HG03460 (cell line): ENCODE measurements around the gene TMCC3.
"Not testable (repeated sequence)": the region's sequence is repeated elsewhere in the genome, so short reads cannot be mapped to it uniquely, and the experiment has no call there.

Experiments used
- ATAC-seq: cut with Tn5 transposase; IDR thresholded peaks from one replicate; pipeline ENCODE4 v1.9.1; 2021; ENCODE audit not compliant: unreplicated experiment

The TMCC3 gene

DNA sequence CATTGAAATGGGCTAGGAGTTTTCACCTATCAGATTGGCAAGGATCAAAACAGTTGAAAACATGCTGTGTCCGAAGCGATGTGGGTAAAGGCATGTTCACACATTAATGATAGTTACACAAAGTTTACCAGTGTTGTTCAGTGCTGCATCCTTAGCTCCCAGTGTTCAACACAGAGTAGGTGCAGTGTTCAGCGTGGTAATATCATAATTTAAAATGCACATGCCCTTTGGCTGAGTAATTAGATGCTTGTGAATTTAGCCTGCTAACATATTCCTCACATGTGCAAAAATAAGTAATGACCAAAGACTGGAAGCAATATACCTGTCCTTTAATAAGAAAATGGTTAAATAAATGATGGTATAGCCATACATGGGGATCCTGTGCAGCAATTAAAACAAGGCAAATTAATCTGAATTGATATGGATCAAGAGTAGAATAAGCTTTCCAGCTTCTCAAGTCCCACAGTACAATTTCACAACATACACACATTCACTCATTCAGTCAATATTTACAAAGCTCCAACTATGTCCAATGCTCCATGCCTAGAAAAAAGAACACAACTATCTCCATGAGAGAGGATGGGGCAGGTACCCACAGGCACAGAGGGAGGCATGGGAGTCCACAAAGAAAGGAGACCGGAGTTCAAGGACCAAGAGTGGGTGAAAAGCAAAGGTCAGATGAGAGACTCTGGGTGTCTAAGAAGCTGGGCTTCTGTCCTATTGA is 12.8 kb downstream of the TMCC3 start:
- ATAC-seq: no peak

DNA sequence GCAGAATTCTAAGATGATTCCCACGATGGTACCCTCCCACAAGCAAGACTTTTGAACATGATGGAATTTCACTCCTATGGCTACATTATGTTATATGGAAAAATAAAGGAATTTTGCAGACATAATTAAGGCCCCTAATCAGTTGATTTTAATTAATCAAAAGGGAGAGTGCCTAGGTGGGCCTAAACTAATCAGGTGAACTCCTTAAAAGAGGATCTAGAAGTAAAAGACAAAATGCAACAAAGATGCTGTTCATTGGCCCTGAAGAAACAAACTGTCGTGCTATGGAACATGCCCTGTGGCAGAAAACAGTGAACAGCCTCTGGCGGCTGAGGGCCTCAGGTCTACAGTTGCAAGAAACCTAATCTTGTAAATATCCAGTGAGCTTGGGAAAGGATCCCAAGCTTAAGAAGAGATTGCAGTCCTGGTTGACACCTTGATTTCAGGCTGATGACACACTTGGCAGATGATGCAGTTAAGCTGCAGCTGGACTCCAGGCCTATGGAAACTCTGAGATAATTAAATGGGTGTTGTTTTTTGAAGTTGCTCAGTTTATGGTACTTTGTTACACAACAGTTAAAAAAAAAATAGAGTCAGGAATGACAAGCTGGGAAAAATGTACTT is 13.8 kb downstream of the TMCC3 start:
- no peak for ATAC-seq

GRCh38 chr12:94634717-94635116 is 15.6 kb downstream of the TMCC3 start:
- ATAC-seq: no peak

GRCh38 chr12:94633401-94633800 is 17.0 kb downstream of the TMCC3 start:
- no peak for ATAC-seq

DNA sequence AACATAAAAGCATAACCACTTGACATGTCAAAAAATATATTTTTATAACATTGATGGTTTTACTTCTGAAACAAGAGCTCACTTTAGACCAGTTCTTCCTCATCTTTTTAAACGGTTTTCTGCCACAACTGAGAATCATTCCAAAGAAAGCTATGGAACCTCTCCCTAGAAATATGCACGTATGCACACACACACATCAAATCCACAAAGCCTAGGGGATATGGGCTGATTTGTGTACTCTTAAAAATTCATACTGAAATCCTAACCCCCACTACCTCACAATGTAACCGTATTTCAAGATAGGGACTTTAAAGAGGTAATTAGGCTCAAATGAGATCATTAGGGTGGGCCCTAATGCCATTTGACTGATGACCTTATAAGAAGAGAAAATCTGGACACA is 19.3 kb downstream of the TMCC3 start:
- ATAC-seq: no peak

- no peak for ATAC-seq
Measured at GRCh38 chr12:94628819-94629472, 21.4 kb downstream of the TMCC3 start.

GRCh38 chr12:94628369-94628768 is 22.0 kb downstream of the TMCC3 start:
- no peak for ATAC-seq

DNA sequence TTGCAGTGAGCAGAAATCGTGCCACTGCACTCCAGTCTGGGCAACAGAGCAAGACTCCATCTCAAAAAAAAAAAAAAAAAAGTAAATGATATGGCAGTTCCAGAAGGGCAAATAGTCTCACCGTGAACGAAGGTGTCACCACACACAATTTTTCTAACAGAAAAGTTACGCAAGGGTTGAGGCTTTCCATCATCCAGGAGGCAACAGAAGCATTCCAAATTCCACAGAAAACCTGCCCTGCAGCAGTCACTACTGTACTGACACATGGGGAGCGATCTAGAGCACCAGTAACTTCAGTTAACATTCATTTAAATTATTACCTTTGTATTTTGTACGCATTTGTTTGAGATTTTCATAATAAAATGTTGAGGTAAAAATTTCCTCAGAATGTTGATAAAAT is 24.8 kb downstream of the TMCC3 start:
- ATAC-seq: no peak

GRCh38 chr12:94623161-94623920 is 27.0 kb downstream of the TMCC3 start:
- ATAC-seq: no peak

DNA sequence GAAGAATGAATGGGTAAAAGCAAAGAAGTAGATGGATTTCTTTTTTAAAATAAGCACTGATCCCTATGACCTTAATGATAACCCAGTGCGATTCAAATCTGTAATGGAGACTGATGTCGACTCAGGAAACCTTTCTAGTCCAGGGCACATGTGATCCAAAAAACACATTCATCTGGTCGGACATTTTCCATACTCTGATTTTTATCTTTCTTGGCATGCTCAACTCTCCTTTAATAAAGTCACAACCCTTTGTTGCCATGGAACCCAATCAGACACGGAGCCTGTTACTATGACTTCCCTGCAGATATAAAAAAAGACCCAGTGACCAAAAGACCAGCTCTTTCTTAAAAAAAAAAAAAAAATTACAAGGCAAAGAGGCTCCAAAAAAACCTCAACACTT is 27.9 kb downstream of the TMCC3 start:
- no peak for ATAC-seq

- ATAC-seq: peak; percentile 96
Measured at GRCh38 chr12:94621662-94622359, 28.5 kb downstream of the TMCC3 start.

DNA sequence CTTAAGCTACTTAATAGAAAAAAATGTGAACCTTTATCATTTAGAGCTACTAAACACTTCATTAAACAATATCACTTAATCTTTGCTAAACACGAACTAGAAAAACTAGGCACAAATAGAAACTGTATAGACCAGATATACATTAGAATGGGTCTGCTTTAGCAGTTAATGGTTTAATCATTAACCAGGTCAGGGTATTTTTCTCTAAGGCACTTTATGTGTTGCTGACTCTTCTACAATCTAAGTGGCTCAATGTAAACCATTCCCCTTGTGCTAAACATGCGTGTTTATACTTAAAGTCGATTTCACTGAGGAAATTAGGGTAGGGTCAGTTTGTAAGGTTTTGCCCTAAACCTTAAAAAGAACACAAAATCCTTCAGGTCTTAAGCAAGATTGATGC is 29.7 kb downstream of the TMCC3 start:
- ATAC-seq: no peak

GRCh38 chr12:94618995-94619695 is 31.2 kb downstream of the TMCC3 start:
- no peak for ATAC-seq

- no peak for ATAC-seq
Measured at GRCh38 chr12:94617101-94617500, 33.3 kb downstream of the TMCC3 start.

DNA sequence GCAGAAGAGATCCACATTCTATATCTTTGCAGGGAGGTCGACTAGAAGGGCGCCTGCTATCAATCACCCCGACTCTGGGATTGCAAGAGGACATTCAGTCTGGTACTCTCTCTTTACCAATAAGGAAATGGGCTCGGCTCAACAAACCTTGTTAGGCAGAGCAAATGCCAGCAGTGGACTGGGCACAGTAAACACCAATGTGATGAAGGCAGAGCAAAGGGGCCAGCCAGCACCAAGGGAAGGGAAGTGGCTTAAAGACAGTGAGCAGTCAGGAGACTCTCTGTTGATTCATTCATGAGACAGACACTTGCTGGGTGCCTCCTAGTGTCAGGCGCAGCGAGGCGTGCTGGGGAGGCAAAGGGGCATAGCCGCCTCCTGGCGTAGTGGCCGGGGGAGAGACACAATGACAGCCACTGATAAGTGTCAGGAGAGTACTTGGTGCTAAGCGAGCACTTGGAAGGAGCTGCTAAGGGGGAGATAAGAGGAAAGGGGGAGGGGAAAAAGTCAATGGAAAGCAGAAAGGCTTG is 34.1 kb downstream of the TMCC3 start:
- ATAC-seq: no peak

DNA sequence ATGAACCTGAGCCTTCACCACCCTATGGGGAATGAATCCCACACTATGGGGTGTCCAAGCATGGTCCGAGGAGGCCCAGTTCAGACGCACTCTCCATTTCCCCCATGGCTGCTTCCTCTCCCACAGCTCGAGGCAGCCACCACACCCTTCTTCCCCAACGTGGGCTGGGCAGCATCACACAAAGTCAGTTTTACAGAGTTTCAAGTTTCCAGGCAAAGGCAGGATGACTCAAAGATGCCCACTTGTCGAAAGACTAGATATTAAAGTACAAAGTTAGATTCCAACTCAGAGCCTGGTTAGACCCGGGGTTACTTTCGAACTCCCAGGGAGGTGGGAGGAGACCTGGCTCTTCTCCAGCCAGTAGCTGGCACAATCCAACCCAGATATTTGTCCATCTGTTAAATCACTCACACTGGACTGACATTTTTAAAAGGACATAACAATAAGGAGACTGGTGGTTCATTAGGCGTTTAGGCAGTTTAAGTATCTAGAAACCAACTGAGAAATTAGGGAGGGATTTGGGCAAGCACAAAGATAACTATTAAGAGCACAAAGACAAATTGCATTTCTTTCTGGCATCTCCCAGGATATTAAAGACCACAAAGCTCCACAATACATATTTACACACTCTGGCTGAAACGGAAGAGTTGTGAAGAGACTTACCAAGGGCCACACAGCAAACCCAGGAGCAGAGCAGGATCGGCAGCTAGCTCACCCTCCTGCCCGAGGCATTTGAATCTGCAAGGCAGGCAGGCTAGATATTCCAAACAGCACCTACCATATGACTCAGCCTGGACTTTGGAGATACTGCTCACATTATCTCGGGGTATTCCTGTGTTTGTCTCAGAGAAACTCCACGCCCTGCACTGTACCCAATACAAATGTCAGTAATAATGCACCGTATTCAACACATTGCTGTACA is 34.8 kb downstream of the TMCC3 start:
- ATAC-seq: no peak

- ATAC-seq: no peak
Measured at GRCh38 chr12:94614288-94614721, 36.1 kb downstream of the TMCC3 start.

- ATAC-seq: no peak
Measured at GRCh38 chr12:94609917-94610443, 40.4 kb downstream of the TMCC3 start.

GRCh38 chr12:94606810-94607209 is 43.5 kb downstream of the TMCC3 start:
- ATAC-seq: not testable (repeated sequence)
